SK-N-SH treated with all-trans-retinoic acid at 6 μM for 48 hours (cell line): ENCODE measurements around the gene PDK4.

ENCODE experiments used
- ATAC-seq: fragments of 200-7000 bp; cut with Tn5 transposase; 3 replicates; pipeline ENCODE4 v1.9.1; 2020; ENCODE audit warnings: mild to moderate bottlenecking, moderate library complexity
- ARNTL ChIP-seq: fragments of 450-650 bp; formaldehyde crosslinking; IDR thresholded peaks from 2 replicates; pipeline ENCODE4 v1.5.0; 2020; ENCODE audit warnings: low read depth, mild to moderate bottlenecking, moderate library complexity, borderline replicate concordance
- BACH2 ChIP-seq: fragments of 250-450 bp; sonication (Bioruptor Pico); IDR thresholded peaks from 2 replicates; pipeline ENCODE4 v1.9.0; 2021; ENCODE audit warnings: mild to moderate bottlenecking, borderline replicate concordance
- CSDC2 ChIP-seq: fragments of 250-450 bp; sonication (Bioruptor Pico); IDR thresholded peaks from 2 replicates; pipeline ENCODE4 v1.5.0; 2020; ENCODE audit warnings: mild to moderate bottlenecking, moderate library complexity
- CSRNP3 ChIP-seq: fragments of 250-450 bp; sonication (Bioruptor Pico); IDR thresholded peaks from 2 replicates; pipeline ENCODE4 v1.5.1; 2021; ENCODE audit warnings: mild to moderate bottlenecking, moderate library complexity
- ESRRG ChIP-seq: fragments of 250-450 bp; sonication (Bioruptor Pico); IDR thresholded peaks from 2 replicates; pipeline ENCODE4 v1.6.1; 2021; ENCODE audit warnings: mild to moderate bottlenecking
- ISL1 ChIP-seq: fragments of 250-450 bp; sonication (Bioruptor Pico); IDR thresholded peaks from 2 replicates; pipeline ENCODE4 v2.1.2; 2022; ENCODE audit warnings: mild to moderate bottlenecking, moderate library complexity
- OSR1 ChIP-seq: fragments of 250-450 bp; sonication (Bioruptor Pico); IDR thresholded peaks from 2 replicates; pipeline ENCODE4 v1.8.0; 2022; ENCODE audit warnings: moderate library complexity, mild to moderate bottlenecking, inconsistent platforms
- PPARA ChIP-seq: fragments of 250-450 bp; sonication (Bioruptor Pico); IDR thresholded peaks from 2 replicates; pipeline ENCODE4 v1.5.0; 2020; ENCODE audit warnings: mild to moderate bottlenecking, borderline replicate concordance
- RARB ChIP-seq: fragments of 250-450 bp; sonication (Bioruptor Pico); IDR thresholded peaks from 2 replicates; pipeline ENCODE4 v1.8.0; 2021; ENCODE audit warnings: mild to moderate bottlenecking, moderate library complexity
- SNAI2 ChIP-seq: fragments of 250-450 bp; sonication (Bioruptor Pico); IDR thresholded peaks from 2 replicates; pipeline ENCODE4 v1.5.0; 2020; ENCODE audit warnings: mild to moderate bottlenecking, moderate library complexity
- TCF4 ChIP-seq: fragments of 250-450 bp; sonication (Bioruptor Pico); IDR thresholded peaks from 2 replicates; pipeline ENCODE4 v1.8.0; 2021; ENCODE audit warnings: mild to moderate bottlenecking, moderate library complexity, borderline replicate concordance
- TOX ChIP-seq: fragments of 250-450 bp; sonication (Bioruptor Pico); IDR thresholded peaks from 2 replicates; pipeline ENCODE4 v1.8.0; 2021; ENCODE audit warnings: mild to moderate bottlenecking, moderate library complexity, borderline replicate concordance
- TSHZ2 ChIP-seq: fragments of 250-450 bp; sonication (Bioruptor Pico); IDR thresholded peaks from 2 replicates; pipeline ENCODE4 v1.5.0; 2020; ENCODE audit warnings: mild to moderate bottlenecking, moderate library complexity
- ZC3H10 ChIP-seq: fragments of 250-450 bp; sonication (Bioruptor Pico); IDR thresholded peaks from 2 replicates; pipeline ENCODE4 v1.5.1; 2021; ENCODE audit warnings: mild to moderate bottlenecking, moderate library complexity
- ZFP30 ChIP-seq: fragments of 450-650 bp; formaldehyde crosslinking; IDR thresholded peaks from 2 replicates; pipeline ENCODE4 v1.5.0; 2022; ENCODE audit warnings: mild to moderate bottlenecking, moderate library complexity
- ZNF565 ChIP-seq: fragments of 450-650 bp; formaldehyde crosslinking; conservative IDR thresholded peaks from 2 replicates; pipeline ENCODE4 v1.5.0; 2020; ENCODE audit warnings: low read depth, mild to moderate bottlenecking, moderate library complexity
- ZNF70 ChIP-seq: fragments of 450-650 bp; formaldehyde crosslinking; IDR thresholded peaks from 2 replicates; pipeline ENCODE4 v1.5.0; 2020; ENCODE audit warnings: mild to moderate bottlenecking, moderate library complexity
- ZNF8 ChIP-seq: fragments of 450-650 bp; formaldehyde crosslinking; IDR thresholded peaks from 2 replicates; pipeline ENCODE4 v1.5.0; 2020; ENCODE audit warnings: mild to moderate bottlenecking, moderate library complexity
- TF ChIP-seq, protein P1 (sequence below): fragments of 250-450 bp; sonication (Bioruptor Pico); IDR thresholded peaks from 2 replicates; pipeline ENCODE4 v1.8.0; 2021; ENCODE audit warnings: low read depth, mild to moderate bottlenecking, moderate library complexity, borderline replicate concordance

PDK4 gene

DNA sequence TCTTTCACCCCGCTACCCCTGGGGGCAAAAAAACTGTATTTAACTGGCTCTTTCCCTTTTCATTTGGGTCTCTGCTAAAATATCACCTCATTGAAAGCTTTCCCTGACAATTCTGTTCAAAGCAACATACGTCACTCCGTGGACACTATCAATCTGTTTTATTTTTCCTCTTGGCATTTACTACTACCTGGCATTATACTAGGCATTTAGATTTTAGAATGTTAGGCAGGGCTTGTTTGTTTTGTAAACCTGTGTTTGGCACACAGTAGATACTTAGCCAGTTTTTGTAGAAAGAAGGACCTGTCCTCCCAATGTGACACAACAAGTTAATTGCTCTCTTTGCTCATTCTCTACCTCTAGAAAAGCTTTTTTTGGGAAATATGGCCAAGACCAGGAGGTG lies 26.5 kb upstream of the PDK4 start:
- no peak for ATAC-seq
- TF ChIP-seq ZNF565 (CRISPR knock-in tag) (no peak), RARB (CRISPR knock-in tag) (no peak), PPARA (CRISPR knock-in tag) (no peak), TCF4 (CRISPR knock-in tag) (no peak), TSHZ2 (CRISPR knock-in tag) (no peak), ZC3H10 (no peak)

DNA sequence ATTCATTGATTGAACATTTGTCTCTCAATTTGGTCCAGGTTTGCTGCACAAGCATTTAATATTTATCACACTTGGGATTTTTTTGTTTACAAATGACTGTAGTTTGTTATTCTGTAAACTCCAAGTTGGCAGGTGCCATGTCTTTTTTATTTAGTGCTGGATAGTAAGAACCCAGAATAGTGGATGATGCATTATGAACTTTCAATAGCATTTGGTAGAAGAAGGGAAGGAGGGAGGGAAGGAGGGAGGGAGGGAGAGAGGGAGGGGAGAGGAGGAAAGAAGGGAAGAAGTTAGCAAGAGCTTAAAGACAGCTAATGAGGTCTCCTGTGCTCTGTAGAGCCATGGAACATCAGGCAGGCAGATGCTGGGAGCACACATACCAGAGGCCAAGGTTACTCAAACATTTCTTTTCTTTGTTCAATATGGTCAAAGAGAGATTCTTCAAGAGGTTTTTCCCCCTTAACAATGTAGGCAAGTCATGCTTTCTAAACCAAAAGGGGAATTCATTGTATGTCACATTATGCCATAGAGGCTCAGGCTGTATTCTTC lies 25.8 kb upstream of the PDK4 start:
- no peak for TF ChIP-seq ZFP30 (CRISPR knock-in tag)
- TF ChIP-seq ARNTL (CRISPR knock-in tag) = no peak
- no peak for TF ChIP-seq SNAI2
- no peak for TF ChIP-seq PPARA (CRISPR knock-in tag)
- no peak for TF ChIP-seq CSRNP3 (CRISPR knock-in tag)
- no peak for TF ChIP-seq TCF4 (CRISPR knock-in tag)
- no peak for ATAC-seq

GRCh38 chr7:95621404-95621803 lies 25.1 kb upstream of the PDK4 start:
- TF ChIP-seq ZNF70 (CRISPR knock-in tag) (no peak), TOX (CRISPR knock-in tag) (no peak), SNAI2 (no peak), RARB (CRISPR knock-in tag) (no peak), ZNF565 (CRISPR knock-in tag) (no peak), ZFP30 (CRISPR knock-in tag) (no peak), ZNF8 (CRISPR knock-in tag) (no peak), TCF4 (CRISPR knock-in tag) (no peak), CSDC2 (CRISPR knock-in tag) (no peak), BACH2 (CRISPR knock-in tag) (no peak), ESRRG (CRISPR knock-in tag) (no peak), ZC3H10 (no peak), ARNTL (CRISPR knock-in tag) (no peak), OSR1 (no peak), CSRNP3 (CRISPR knock-in tag) (no peak), ISL1 (CRISPR knock-in tag) (no peak)
- TF ChIP-seq, protein P1, sequence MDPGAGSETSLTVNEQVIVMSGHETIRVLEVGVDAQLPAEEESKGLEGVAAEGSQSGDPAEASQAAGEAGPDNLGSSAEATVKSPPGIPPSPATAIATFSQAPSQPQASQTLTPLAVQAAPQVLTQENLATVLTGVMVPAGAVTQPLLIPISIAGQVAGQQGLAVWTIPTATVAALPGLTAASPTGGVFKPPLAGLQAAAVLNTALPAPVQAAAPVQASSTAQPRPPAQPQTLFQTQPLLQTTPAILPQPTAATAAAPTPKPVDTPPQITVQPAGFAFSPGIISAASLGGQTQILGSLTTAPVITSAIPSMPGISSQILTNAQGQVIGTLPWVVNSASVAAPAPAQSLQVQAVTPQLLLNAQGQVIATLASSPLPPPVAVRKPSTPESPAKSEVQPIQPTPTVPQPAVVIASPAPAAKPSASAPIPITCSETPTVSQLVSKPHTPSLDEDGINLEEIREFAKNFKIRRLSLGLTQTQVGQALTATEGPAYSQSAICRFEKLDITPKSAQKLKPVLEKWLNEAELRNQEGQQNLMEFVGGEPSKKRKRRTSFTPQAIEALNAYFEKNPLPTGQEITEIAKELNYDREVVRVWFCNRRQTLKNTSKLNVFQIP (CRISPR knock-in tag) = no peak

GRCh38 chr7:95620631-95621030 lies 24.3 kb upstream of the PDK4 start:
- ATAC-seq = no peak
- TF ChIP-seq ZC3H10 = no peak

More at GRCh38 chr7:95621404-95621803, 25.1 kb upstream of the PDK4 start:
- no peak for ATAC-seq

DNA sequence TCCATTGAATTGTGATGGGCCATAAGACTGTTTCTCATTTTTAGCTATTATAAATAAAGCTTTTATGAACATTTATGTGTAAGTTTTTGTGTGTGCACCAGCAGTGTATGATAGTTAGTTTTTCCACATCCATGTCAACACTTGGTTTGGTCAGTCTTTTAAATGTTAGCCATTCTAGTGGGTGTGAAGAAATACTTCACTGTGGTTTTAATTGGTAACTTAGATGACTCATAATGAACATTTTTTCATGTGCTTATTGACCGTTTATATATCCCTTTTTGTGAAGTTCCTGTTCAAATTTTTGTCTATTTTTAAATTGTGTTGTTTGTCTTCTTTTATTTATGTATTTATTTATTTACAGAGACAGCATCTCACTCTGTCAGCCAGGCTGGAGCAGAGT lies 23.6 kb upstream of the PDK4 start:
- TF ChIP-seq ESRRG (CRISPR knock-in tag) = no peak
- no peak for TF ChIP-seq BACH2 (CRISPR knock-in tag)
- TF ChIP-seq CSRNP3 (CRISPR knock-in tag) = no peak
- TF ChIP-seq RARB (CRISPR knock-in tag) = no peak
- TF ChIP-seq ZC3H10 = no peak
- TF ChIP-seq ZFP30 (CRISPR knock-in tag) = no peak
- TF ChIP-seq, all 23 proteins: peak for 0
- no peak for ATAC-seq
